ENCODE data around the gene ADSS1.

ADSS1 gene

DNA sequence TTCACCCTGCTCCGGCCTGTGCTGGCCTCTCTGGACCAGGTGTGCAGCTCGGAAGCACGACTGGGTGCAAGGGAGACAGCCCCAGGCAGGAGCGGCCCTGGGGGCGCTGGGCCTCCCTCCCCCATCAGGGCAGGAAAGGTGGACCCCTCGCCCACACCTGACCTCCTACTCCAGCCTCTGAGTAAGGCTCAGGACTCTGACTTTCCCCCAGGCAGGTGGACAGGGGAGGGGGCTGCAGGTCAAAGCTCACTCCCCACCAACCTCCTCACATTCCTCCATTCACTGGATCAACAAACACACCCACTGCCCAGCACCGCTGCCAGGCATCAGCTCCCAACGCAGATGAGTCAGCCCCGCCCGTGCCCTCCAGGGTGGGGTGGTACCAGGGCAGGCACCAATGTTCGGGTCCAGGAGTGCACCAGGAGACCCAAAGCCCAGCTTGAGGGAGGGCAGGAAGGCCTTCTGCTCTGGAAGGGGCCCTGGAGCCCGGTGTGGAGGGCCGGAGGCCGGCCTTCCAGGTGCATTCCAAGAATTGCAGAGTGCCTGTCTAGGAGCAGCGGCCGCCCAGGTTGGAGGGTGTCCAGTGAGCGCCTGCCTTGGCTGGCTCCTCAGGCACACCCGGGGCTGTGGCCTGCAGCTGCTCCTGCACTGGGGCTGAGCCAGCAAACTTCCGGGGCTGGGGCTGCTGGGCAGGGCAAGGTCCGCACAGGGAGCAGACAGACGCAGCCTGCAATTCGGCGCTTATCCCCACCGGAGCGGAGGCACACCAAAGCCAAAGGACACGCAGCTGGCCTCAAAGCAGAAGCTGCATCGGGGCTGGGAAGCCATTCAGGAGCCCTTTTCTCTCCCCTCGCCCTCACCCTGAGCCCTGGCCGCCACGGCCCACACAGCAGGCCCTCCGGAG, 36.2 kb upstream of the ADSS1 start:
- peak; percentile 60 for DNase-seq (ENCODE audit: low read depth)

DNA sequence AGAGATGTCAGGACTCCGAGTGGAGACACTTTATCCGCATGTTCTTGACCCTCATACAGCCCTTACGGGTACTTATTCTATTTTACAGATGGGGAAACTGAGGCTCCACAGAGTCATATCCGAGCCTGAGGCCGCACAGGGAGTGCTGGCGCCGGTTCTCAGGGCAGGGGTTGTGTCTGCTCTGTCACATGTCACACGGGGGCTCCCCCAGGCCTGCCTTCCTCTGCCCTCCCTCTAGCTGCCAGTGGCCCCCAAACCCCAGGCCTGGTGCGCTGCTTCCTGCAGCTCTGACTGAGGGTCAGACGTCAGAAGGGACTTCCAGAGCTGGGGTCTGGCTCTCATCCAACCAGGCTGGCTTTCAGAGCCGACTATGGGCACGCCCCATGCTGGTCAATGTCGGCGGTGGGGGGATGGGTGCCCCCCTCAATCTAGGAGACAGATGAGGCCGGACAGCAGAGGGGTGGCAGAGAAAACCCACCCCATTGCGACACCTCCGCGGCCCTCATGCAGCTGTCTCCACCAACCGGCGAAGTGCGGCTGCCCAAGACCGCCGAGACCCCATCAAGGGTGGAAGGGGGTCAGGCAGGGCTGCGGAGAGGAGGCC, 35.4 kb upstream of the ADSS1 start:
- DNase-seq (ENCODE audit: low read depth), result peak; percentile 33

DNA sequence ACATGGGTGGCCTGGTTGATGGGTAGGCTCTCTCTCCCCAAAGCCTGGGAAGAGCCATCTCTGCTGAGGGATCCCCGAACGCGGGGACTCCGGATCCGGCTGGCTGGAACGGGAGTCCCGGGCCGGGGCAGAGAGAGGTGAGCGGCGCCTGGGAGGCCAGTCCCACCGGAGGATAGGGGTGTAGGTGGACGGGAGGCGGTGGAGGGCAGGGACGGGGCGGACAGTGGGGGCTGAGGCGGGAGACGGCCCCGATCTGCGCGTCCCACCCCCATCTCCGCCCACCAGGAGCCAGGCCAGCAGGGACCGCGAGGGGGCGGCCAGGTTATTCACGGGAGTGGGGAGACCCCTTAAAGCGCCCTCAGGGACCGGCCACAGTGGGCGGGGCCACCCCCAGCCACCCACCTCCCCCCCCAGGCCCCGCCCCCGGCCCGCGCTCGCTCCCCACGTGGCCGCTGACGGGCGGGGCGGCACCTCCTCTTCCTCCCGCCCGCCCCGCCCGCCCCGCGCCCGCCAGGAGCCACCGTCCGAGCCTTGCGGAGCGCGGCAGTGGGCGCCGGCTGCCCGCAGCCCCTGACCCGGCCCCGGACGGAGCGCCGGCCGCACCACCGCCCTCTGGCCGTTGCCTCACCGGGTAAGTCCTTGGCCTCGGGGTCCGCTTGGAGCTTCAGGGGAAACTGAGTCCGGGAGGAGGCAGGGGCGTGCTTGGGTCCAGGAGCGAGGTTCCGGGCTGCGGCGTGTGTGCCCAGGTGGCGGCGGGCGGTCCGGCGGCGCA, 34.7 kb upstream of the ADSS1 start, which contains the start of gene INF2:
Gene INF2 (plus strand): TSS at position 510 of the 772 bp plus-strand sequence. CDS start 11,748 bp downstream, outside the sequence.
- DNase-seq (ENCODE audit: low read depth), result peak; percentile 70

GRCh38 chr14:104689881-104690711, 33.9 kb upstream of the ADSS1 start:
- DNase-seq (ENCODE audit: low read depth), result peak; percentile 43

DNA sequence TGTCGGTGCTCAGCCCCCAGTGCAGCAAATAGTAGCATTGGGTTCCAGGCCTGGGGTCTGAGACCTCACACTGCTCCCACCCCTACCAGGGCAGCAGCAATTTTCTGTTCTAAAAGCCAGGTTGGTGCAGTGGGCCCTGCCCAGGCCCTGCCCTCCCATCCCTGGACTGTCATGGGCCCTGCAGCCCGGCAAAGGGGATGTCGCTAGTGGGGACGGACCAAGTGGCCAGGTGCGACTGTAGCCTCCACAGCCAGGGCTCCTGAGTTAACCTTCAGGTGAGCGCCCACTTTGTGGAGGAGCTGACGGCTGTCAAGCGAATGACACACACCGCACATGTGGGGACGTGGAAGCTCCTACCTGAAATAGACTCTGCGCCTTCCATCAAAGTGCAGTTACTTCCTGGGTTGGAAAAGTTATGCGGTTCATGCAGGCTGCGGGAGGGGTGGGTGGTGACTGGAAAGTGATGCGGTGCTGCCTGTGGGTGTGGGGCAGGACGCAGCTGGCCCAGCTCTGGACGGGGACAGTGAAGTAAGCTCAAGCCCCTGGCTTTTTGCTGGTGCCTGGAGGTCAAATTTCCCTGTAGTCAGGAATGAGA, 33.1 kb upstream of the ADSS1 start:
- DNase-seq (ENCODE audit: low read depth), result no peak

- no peak for DNase-seq (ENCODE audit: low read depth)
Observed at GRCh38 chr14:104691546-104692260, 32.3 kb upstream of the ADSS1 start.

GRCh38 chr14:104692261-104692938, 31.6 kb upstream of the ADSS1 start:
- no peak for DNase-seq (ENCODE audit: low read depth)

- DNase-seq (ENCODE audit: low read depth), result no peak
Observed at GRCh38 chr14:104692939-104693315, 31.1 kb upstream of the ADSS1 start.

DNA sequence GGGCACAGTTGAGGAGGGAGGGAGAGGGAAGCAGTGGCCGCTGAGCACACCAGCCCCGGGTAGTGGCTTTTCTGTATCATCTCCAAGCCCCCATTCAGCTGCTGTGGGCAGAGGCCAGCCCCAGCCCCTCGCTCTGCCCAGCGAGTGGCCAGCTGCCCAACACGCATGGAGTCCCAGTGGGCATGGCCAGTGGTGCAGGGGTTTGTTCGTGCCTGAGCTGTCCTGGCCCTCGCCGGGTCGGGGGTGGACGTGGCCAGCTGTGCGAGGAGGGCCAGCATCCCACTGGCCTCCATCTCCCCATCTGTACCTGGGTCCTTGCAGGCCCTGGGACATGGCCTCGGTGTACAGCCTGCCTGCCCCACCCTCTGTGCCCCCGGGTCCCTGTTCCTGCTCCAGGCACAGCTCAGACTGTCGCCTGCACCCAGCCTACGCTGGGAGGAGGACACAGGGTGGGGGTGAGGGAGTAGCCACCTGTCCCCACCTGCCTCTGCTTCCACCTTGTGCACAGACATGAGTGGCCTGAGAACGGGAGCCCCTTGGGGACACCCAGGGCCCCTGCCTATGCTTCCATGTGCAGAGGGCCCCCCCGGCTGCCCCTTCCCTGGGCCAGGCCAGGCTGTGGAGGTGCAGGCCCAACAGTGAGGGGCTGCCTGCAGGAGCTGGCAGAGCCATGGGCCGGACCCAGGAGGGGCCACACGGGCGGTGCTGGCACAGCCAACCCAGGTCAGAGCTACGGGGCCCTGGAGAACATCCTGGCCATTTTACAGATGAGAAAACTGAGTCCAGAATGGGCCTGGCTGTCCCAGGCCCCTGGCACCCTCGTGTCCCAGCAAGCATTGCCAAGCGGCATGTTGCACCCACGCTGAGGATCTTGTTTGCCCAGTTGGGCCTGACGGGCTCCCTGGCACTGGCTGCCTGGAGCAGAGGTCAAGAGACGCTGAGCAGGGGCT, 30.3 kb upstream of the ADSS1 start:
- DNase-seq (ENCODE audit: low read depth), result no peak

- DNase-seq (ENCODE audit: low read depth), result no peak
Observed at GRCh38 chr14:104694475-104694950, 29.5 kb upstream of the ADSS1 start.

DNA sequence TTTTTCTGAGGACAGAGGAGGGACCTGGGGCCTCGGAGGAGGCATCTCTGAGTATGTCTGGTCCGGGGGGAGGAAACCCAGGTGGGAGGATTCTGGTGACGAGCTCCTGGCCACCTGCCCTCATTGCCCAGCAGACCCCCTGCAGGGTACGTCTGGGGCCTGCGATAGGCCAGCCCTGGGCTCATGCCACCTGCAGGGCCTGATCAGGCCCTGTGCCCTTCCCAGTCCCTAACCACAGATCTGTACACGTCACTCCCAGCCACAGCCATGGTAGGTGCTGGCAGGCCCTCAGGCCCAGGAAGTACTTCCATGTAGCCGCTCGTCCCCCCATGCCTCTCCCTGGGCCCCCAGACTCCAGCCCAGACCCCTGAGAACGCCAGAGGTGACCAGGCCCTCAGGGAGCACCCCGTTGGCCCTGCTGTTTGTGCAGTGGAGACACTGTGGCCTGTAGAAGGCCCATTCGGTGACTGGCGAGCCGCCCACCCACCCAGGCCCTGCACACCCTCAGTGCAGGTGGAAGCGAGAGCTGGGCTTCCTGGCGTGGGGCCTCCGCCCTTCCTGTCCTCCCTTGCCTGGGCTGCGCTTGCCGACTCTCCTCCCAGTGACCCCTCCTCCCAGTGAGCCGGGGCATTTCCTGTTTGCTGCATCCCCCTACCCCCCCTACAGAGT, 28.9 kb upstream of the ADSS1 start:
- DNase-seq (ENCODE audit: low read depth), result no peak

- no peak for DNase-seq (ENCODE audit: low read depth)
Observed at GRCh38 chr14:104695660-104696000, 28.4 kb upstream of the ADSS1 start.

- DNase-seq (ENCODE audit: low read depth), result no peak
Observed at GRCh38 chr14:104696671-104697316, 27.2 kb upstream of the ADSS1 start.

DNA sequence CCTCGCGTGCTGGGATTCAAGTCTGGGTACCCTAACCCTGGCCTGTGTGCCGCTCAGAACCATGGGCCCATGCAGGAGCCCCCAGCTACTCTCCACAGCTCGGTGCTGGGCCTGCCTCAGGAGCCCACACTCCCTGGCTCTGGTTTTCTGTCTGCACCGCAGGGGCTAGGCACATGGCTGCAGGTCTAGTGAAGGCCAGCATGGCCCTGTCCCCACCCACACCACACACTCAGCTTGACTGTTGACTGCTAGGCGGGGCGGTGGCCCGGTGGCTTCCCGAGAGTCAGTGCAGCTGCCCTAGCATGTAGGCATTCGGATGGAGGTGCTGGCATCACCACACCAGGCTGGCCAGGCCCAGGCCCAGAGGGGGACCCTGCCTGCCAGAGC, 26.7 kb upstream of the ADSS1 start:
- DNase-seq (ENCODE audit: low read depth), result no peak

DNA sequence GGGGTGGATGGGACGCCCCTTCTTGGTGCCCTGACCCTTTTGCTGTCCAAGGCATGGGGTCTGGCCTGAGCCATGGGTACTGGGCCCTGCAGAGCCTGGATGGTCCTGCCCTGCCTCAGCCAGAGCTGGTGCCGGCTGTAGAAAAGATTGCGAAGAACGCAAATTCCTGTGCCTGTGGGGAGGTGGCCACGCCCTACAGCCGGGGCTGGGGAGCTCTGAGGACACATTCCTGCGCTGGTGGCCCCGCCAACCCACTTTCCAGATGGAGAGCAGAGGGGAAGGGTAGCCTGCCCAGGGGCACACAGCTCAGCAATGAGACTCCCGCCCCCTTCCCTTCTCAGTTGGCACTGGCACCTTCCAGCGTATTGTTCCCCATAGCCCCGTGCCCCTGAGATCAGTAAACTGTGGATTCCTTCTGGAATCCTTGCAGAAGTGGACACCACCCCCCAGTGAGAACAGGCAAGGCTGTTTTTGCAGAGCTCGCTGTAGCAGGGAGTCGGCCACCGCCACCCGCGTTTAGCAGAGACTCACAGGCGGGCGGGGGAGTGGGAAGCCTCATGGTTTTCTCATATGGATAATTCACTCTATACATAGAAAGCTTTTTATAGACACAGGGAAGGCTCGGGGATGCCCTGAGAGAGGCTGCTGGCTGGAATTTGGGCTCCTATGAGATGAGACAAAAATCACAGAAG, 26.0 kb upstream of the ADSS1 start:
- DNase-seq (ENCODE audit: low read depth), result peak; percentile 72

DNA sequence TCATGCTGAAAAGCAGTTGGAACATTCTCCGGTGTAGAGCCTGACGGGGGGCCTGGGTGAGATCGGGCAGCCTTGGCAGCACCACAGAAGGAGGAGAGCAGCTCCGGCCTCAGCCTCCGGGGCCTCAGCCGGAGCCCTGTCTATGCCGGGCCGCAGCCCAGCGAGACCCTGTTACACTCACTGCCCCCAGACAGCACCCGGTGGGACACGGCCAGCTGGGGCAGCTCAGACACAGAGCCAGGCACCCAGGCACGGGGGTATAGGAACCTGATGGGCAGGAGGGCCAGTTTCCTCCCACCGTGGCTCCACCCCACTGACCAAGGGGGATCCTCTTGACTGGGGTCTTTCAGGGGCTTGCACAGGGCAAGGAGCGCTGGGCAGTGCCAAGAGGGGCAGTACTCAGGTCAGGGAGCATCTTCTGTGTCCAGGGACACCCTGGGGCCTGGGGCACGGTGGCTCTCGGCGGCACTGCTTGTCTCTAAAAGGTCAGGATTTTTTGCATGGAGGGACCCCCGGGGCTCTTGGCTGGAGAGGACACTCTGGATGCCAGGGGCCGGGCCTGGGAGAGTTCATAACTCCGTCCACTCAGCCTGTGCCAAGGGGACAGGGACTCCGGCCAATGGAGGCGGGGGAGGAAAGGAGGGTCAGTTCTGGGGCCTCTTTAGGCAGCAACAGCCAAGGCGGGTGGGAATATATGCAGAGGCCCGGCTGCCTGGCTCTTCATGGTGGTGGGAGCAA, 25.2 kb upstream of the ADSS1 start:
- no peak for DNase-seq (ENCODE audit: low read depth)

DNA sequence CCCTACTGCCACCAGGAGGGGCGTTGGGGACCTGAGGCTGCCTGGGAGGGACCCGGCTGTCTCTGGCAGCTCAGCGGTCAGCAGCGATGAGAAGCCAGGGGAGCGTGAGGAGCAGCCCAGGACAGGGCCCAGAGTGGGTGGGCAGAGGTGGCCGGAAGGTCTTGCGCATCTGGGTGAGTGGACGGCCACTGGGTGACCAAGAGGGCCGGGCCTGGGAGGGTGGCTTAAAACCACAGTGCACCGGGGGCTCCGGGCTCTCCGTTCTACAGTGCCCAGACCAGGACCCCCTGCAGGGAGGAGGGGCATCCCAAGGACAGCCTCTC, 24.6 kb upstream of the ADSS1 start:
- no peak for DNase-seq (ENCODE audit: low read depth)

All from EH (cell line).